GM18868 (cell line): ENCODE results near the gene CLK3.

Experiments used
- ATAC-seq: cut with Tn5 transposase; IDR thresholded peaks from one replicate; pipeline ENCODE4 v1.9.1; 2021; ENCODE audit warnings: mild to moderate bottlenecking, moderate library complexity; ENCODE audit not compliant: unreplicated experiment

Gene CLK3

GRCh38 chr15:74676801-74677200, 61.2 kb downstream of the CLK3 start:
- ATAC-seq: no peak
